Epithelial cell of esophagus (primary cell): ENCODE results near the gene EFCAB13.
A peak's percentile ranks its signal among the peaks of the same experiment; 100 is the strongest.
"Not testable (repeated sequence)": the region's sequence is repeated elsewhere in the genome, so short reads cannot be mapped to it uniquely, and the experiment has no call there.

ENCODE experiments used
- DNase-seq: peaks from one replicate; pipeline ENCODE4 v3.0.0; 2010; ENCODE audit warnings: low read depth
- H3K4me3 ChIP-seq: 2 replicates; pipeline ENCODE4 v1.5.1; 2011; ENCODE audit warnings: mild to moderate bottlenecking, low read length, control low read depth
- CTCF ChIP-seq: IDR thresholded peaks from 2 replicates; pipeline ENCODE4 v1.5.1; 2011; ENCODE audit warnings: low read depth, mild to moderate bottlenecking, low read length, control low read depth, inconsistent platforms; ENCODE audit not compliant: insufficient read depth; ENCODE audit errors: missing control alignments

Gene EFCAB13

GRCh38 chr17:47352848-47353247 is 29.1 kb downstream of the EFCAB13 start:
- DNase-seq = no peak
- H3K4me3 ChIP-seq = no peak overlapping the region
- TF ChIP-seq CTCF = no peak

DNA sequence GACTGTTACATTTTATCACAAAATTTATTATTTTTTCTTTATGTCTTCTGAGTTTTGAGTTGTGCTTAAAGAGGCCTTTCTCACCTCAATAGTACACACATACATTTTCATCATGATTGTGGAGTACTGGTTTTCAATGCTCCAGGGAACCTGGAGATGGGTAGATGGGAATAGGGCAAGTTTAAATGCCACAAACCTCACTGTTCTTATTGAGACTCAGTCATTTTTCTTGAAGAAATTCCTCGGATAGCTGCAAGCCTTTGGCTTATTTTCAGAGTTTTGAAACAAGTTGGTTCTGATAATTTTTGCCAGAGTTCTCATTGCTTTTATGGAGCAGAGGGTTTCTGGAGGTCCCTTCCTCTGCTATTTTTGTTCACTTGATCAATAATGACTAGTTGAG is 34.9 kb downstream of the EFCAB13 start:
- DNase-seq = no peak
- no peak overlapping the region for H3K4me3 ChIP-seq
- TF ChIP-seq CTCF = no peak

- DNase-seq = peak; percentile 55
- no peak overlapping the region for H3K4me3 ChIP-seq
- TF ChIP-seq CTCF = no peak
These were observed 39.4 kb downstream of the EFCAB13 start for GRCh38 chr17:47363171-47363570.

DNA sequence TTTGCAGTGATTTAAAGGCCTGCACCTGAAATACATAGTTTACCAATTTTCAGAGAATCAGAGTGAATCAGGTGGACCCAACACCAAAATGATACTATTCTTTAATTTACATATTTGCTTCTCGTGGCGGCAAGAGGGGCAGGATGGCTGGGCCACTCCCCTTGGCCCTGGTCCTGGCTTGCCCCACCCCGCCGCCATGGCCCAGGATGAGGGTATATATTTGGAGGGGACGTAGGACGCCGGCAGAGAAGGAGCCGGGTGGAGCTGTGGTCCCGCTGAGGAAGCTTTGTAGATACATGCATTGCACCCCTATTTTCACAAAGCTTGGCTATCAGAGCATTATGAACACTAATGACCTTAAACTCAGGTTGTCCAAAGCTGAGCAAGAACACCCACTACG is 43.5 kb downstream of the EFCAB13 start:
- TF ChIP-seq CTCF = no peak
- no peak overlapping the region for H3K4me3 ChIP-seq
- DNase-seq = no peak

- peak; percentile 45 for DNase-seq
- TF ChIP-seq CTCF = no peak
These were observed 44.5 kb downstream of the EFCAB13 start for GRCh38 chr17:47368262-47368661.

GRCh38 chr17:47370899-47371298 is 47.1 kb downstream of the EFCAB13 start:
- H3K4me3 ChIP-seq, DNase-seq: not testable (repeated sequence)

More at GRCh38 chr17:47368262-47368661, 44.5 kb downstream of the EFCAB13 start:
- H3K4me3 ChIP-seq = no peak overlapping the region

DNA sequence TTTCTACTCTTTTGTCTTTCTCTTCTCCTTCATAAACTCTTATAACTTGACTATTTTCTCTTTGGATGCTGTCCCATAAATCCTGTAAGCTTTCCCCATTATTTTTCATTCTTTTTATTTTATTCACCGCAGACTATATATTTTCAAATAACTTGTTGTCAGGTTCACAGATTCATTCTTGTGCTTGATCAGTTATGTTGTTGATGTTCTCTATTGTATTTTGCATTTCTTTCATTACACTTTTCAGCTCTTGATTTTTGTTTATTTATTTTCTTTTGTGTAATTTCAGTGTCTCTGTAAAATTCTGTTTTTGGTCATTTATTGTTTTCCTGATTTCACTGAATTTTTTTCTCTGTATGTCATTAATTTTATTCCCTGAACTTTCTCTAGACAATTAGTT is 49.2 kb downstream of the EFCAB13 start:
- no peak for DNase-seq
- no peak overlapping the region for H3K4me3 ChIP-seq
- TF ChIP-seq CTCF = no peak

GRCh38 chr17:47376247-47376646 is 52.5 kb downstream of the EFCAB13 start:
- H3K4me3 ChIP-seq = no peak overlapping the region
- no peak for DNase-seq
- TF ChIP-seq CTCF = no peak
